Measurements from ENCODE around the gene DLG2. TPM values are rescaled to one million over a fixed set of nuclear protein-coding genes. Genes with fewer than 3 reads are reported as not detected.

Gene DLG2
- polyA plus RNA-seq, 1 experiment = 0.68 TPM

DNA sequence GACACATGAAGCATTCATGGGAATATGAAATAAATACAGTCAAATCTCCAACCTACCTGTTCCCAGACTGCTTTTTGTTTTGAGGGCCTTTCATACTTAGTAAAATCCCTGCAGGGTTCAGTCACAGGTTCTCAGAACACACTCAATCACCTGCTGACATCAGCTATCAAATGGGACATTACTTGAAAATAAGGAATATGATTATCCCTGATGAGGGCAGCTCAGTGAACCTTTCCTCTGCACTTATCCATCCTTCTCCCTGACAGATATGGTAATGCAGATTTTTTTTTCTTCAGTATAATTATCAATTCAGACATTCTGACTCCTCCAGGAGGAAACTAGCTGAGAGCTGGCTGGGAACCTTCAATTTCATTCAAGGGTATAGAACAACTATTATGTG, 1213.6 kb downstream of the DLG2 start:
- Histone ChIP-seq H3K27ac (ENCODE audit: low read depth, low read length) (no peak overlapping the region), H3K27me3 (ENCODE audit: control insufficient read depth, insufficient read depth, low read length) (no peaks in the 10 kb centered on the region), H3K9me3 (ENCODE audit: control insufficient read depth, insufficient read depth, low read length) (no peaks in the 10 kb centered on the region), H3K4me3 (ENCODE audit: low read depth, low read length) (no peak overlapping the region)
- no peak for DNase-seq (ENCODE audit: low read depth, low spot score)
- POLR2A ChIA-PET = no interaction called here
- TF ChIP-seq CTCF (IDR thresholded peaks at IDR 0.05; ENCODE audit: low read depth, low read length) = no peak
- CTCF ChIA-PET = no interaction called here

DNA sequence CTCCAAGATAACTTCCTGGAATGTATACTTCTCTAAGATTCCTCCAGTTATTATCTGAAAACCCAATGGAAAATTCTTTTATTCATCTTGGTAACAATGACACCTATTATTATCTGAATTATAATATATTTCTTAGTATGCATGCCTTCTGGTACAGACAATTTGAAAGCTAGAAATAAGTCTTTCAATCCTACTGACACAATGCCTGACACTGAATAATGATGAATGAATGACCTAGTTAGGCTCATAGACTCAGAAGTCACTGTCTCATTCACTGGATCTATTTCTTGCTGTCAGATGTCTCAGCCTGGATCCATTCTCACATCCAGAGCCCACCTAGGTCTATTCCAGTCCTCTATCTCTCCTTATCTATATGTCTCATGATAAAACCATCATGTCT, 1214.3 kb downstream of the DLG2 start:
- H3K27me3 ChIP-seq (ENCODE audit: control insufficient read depth, insufficient read depth, low read length) = no peaks in the 10 kb centered on the region
- H3K4me3 ChIP-seq (ENCODE audit: low read depth, low read length) = no peak overlapping the region
- no peak for DNase-seq (ENCODE audit: low read depth, low spot score)
- H3K9me3 ChIP-seq (ENCODE audit: control insufficient read depth, insufficient read depth, low read length) = no peaks in the 10 kb centered on the region
- no peak for TF ChIP-seq CTCF (IDR thresholded peaks at IDR 0.05; ENCODE audit: low read depth, low read length)
- no peak overlapping the region for H3K27ac ChIP-seq (ENCODE audit: low read depth, low read length)
- CTCF ChIA-PET = no interaction called here
- POLR2A ChIA-PET = no interaction called here

- no peak for TF ChIP-seq CTCF (IDR thresholded peaks at IDR 0.05; ENCODE audit: low read depth, low read length)
- H3K27me3 ChIP-seq (ENCODE audit: control insufficient read depth, insufficient read depth, low read length) = no peaks in the 10 kb centered on the region
- H3K9me3 ChIP-seq (ENCODE audit: control insufficient read depth, insufficient read depth, low read length) = no peaks in the 10 kb centered on the region
- ChIA-PET CTCF (no interaction called here), POLR2A (no interaction called here)
- no peak overlapping the region for H3K4me3 ChIP-seq (ENCODE audit: low read depth, low read length)
- no peak overlapping the region for H3K27ac ChIP-seq (ENCODE audit: low read depth, low read length)
- no peak for DNase-seq (ENCODE audit: low read depth, low spot score)
These were observed 1218.2 kb downstream of the DLG2 start for GRCh38 chr11:84408946-84409411.

- ChIA-PET CTCF (no interaction called here), POLR2A (no interaction called here)
- no peak overlapping the region for H3K4me3 ChIP-seq (ENCODE audit: low read depth, low read length)
- H3K9me3 ChIP-seq (ENCODE audit: control insufficient read depth, insufficient read depth, low read length) = no peaks in the 10 kb centered on the region
- DNase-seq (ENCODE audit: low read depth, low spot score) = no peak
- H3K27ac ChIP-seq (ENCODE audit: low read depth, low read length) = no peak overlapping the region
- no peak for TF ChIP-seq CTCF (IDR thresholded peaks at IDR 0.05; ENCODE audit: low read depth, low read length)
- H3K27me3 ChIP-seq (ENCODE audit: control insufficient read depth, insufficient read depth, low read length) = no peaks in the 10 kb centered on the region
These were observed 1220.1 kb downstream of the DLG2 start for GRCh38 chr11:84407091-84407490.

DNA sequence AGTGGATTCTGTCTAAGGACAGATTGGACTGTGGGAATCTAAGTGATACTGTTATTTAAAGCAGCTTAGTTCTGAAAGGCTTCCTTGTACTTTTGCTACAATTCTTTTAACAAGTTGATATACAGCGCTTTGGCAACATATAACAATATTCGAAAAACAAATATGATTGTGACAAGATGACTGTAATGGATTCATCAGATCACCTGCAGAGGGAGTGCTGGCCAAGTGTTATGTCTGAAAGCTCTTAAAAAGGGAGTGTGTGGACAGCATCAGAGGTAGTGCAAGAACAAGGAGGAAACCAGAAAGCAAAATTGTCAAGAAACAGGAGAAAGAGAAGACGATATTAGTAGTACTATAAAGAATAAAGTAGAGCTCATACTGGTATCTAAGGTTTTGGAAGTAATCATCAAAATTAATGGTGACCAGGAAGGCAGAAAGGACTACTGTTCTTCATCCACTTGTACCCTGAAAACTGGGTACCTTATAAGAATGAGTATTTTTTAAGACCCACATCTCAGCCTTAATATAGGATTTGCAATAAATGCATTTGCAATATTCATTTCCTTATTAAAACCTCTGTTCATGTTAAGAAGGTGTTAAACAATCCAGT, 1229.0 kb downstream of the DLG2 start:
- Histone ChIP-seq H3K27me3 (ENCODE audit: control insufficient read depth, insufficient read depth, low read length) (no peaks in the 10 kb centered on the region), H3K9me3 (ENCODE audit: control insufficient read depth, insufficient read depth, low read length) (no peaks in the 10 kb centered on the region), H3K4me3 (ENCODE audit: low read depth, low read length) (no peak overlapping the region), H3K27ac (ENCODE audit: low read depth, low read length) (no peak overlapping the region)
- TF ChIP-seq CTCF (IDR thresholded peaks at IDR 0.05; ENCODE audit: low read depth, low read length) = peak; percentile 37
- CTCF ChIA-PET = interaction anchor here (1.4 to 2.9 kb wide), 3 partner anchors 13 to 126 kb away, joined by 3 to 11 read pairs (median 8); no protein-coding TSS in a partner anchor
- DNase-seq (ENCODE audit: low read depth, low spot score) = no peak
- POLR2A ChIA-PET = no interaction called here
